K562 (cell line): Measurements from ENCODE around the gene TEAD3.

Source experiments
- BRCA1 ChIP-seq, 2 experiments: fragments of 450-650 bp in 1 of 2; sonication (generic) in 1 of 2; formaldehyde crosslinking in 1 of 2; IDR thresholded peaks; 2 replicates each; pipeline versions ENCODE4 v1.5.0 to v1.6.1; 2017 to 2020; ENCODE audit warnings: mild to moderate bottlenecking in 1 of 2, missing genetic modification reagents in 1 of 2
- ESRRA ChIP-seq: fragments of 450-650 bp; IDR thresholded peaks from 2 replicates; pipeline ENCODE4 v1.6.1; 2014; ENCODE audit warnings: low read depth, mild to moderate bottlenecking, moderate library complexity, borderline replicate concordance
- HMGXB4 ChIP-seq: sonication (generic); formaldehyde crosslinking; IDR thresholded peaks from 2 replicates; pipeline ENCODE4 v1.8.1; 2023; ENCODE audit warnings: mild to moderate bottlenecking, missing genetic modification reagents
- ZNF133 ChIP-seq: fragments of 250-450 bp; sonication (Bioruptor Pico); IDR thresholded peaks from 2 replicates; pipeline ENCODE4 v1.4.0; 2020; ENCODE audit warnings: mild to moderate bottlenecking
- ZNF146 ChIP-seq: IDR thresholded peaks from one replicate; pipeline ENCODE4 v1.6.1; 2018; ENCODE audit warnings: missing compliant biosample characterization; ENCODE audit not compliant: unreplicated experiment

GRCh38 chr6:35443341-35444030 lies 53.4 kb downstream of the TEAD3 start:
- TF ChIP-seq ZNF146 (no peak), ZNF133 (CRISPR knock-in tag) (no peak), ESRRA (no peak), BRCA1 (IDR thresholded peaks at IDR 0.05) (no peak), BRCA1 (CRISPR knock-in tag; IDR thresholded peaks at IDR 0.05) (no peak), HMGXB4 (CRISPR knock-in tag) (no peak)
